ENCODE results near the gene MYL3. TPM values are rescaled to one million over a fixed set of nuclear protein-coding genes. Genes with fewer than 3 reads are reported as not detected.

MYL3 gene
- total RNA-seq, 4 donors from 2014 or later = 5.4 to 17.1 (median 8.6) TPM

DNA sequence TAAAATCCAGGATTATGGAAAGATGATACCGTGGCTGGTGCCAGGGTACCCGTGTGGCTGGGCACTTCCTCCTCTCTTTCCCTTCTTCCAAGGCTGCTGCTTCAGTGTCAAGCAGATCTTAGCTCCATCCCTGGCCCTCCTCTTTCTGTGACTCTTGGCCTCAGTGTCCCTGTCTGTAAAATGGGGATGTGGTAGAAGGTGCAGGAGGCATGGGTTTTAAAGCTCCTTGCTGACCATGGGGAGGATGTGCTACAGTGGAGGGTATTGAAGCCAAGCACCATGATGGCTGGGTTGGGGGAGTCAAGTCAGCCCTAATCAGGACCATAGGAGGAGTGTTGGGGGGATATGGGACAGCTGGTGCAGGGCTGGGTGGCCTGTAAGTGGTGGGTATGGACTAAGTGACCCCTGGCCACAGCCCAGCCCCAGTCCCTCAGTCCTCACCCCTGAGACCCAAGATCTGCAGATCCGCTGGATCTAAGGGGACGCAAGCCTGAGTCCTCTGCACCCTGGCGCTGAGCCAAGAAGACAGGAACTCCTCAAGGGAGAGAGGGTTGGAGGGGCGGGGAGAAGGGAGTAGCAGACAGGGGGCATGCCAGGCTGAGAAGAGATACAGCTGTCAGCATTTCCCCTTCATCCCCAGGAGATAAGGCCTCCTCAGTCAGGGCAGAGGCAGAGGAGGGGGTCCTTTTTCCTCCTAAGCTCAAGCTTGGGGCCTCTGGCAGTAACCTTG is 26.3 kb upstream of the MYL3 start:
- no peak for TF ChIP-seq EP300 (IDR thresholded peaks at IDR 0.05)
- no peak for TF ChIP-seq POLR2A (IDR thresholded peaks at IDR 0.05)
- TF ChIP-seq, protein P1, sequence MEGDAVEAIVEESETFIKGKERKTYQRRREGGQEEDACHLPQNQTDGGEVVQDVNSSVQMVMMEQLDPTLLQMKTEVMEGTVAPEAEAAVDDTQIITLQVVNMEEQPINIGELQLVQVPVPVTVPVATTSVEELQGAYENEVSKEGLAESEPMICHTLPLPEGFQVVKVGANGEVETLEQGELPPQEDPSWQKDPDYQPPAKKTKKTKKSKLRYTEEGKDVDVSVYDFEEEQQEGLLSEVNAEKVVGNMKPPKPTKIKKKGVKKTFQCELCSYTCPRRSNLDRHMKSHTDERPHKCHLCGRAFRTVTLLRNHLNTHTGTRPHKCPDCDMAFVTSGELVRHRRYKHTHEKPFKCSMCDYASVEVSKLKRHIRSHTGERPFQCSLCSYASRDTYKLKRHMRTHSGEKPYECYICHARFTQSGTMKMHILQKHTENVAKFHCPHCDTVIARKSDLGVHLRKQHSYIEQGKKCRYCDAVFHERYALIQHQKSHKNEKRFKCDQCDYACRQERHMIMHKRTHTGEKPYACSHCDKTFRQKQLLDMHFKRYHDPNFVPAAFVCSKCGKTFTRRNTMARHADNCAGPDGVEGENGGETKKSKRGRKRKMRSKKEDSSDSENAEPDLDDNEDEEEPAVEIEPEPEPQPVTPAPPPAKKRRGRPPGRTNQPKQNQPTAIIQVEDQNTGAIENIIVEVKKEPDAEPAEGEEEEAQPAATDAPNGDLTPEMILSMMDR (IDR thresholded peaks at IDR 0.05) = no peak
- H3K27me3 ChIP-seq = peaks cover 0 to under 1% of the 10 kb centered on the region in 2 donors
- H3K9me3 ChIP-seq = no peaks in the 10 kb centered on the region
- no peak for DNase-seq (ENCODE audit: low spot score in 2 of 2)
- H3K4me1 ChIP-seq = peaks cover 0 to 22% (median 20%) of the 10 kb centered on the region in 4 donors
- no peak overlapping the region for H3K27ac ChIP-seq
- no peak overlapping the region for H3K4me3 ChIP-seq
- no peaks in the 10 kb centered on the region for H3K36me3 ChIP-seq
- 61 to 67% methylated on average over 6 of the region's 6 CpGs for WGBS, 2 donors

DNA sequence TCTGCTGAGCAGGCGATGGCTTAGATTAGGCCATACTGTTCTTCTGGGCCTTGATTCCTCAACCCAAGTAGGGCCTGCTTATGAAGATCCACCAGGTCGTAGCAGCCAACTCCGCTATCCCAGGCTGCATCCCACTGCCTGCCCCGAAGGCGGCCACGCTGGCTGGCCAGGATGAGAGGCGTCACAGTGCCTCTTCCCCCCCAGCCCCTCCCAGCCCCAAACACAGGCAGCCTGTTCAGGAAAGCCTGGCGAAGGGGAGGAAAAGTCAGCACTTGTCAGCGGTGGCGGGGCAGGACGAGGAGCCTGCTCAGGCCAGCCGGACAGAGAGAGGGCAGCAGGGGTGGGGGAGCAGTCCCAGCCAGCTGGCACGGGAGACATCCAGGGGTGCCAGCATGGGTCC is 25.5 kb upstream of the MYL3 start:
- WGBS, 2 donors = 60 to 69% methylated on average over 11 to 13 of the region's 13 CpGs
- Histone ChIP-seq H3K4me1 (peaks cover 0 to 21% (median 18%) of the 10 kb centered on the region in 4 donors), H3K27me3 (peaks cover 0 to 9% of the 10 kb centered on the region in 2 donors), H3K4me3 (no peak overlapping the region), H3K9me3 (no peaks in the 10 kb centered on the region), H3K27ac (no peak overlapping the region), H3K36me3 (no peaks in the 10 kb centered on the region)
- DNase-seq (ENCODE audit: low spot score in 2 of 2) = no peak
- TF ChIP-seq, protein P1 (IDR thresholded peaks at IDR 0.05) = no peak
- TF ChIP-seq EP300 (IDR thresholded peaks at IDR 0.05) (no peak), POLR2A (IDR thresholded peaks at IDR 0.05) (no peak)

DNA sequence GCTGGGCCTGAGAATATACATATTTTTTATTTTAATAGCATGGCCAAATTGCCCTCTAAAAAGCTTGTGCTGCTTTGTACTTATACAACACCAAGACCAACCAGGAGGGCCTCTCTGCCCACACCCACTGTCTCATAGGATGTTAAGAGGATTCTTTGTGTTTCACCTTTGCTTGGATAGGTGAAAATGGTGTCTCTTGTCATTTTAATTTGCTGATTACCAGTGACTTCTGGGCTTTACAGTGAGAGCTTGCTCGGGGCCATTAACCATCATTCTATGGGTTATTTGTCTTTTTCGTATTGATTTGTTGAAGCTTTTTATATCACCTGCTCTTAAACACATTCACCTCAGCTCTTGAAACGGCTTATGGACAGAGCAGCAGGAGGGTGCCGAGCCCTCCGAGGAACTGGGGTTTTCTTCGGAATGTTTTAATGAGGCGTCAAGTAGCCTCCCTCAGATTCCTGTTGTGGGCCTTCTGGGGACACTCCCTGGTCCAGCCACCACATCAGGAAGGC is 24.8 kb upstream of the MYL3 start:
- H3K36me3 ChIP-seq = no peaks in the 10 kb centered on the region
- no peak overlapping the region for H3K27ac ChIP-seq
- no peak for TF ChIP-seq EP300 (IDR thresholded peaks at IDR 0.05)
- TF ChIP-seq POLR2A (IDR thresholded peaks at IDR 0.05) = no peak
- TF ChIP-seq, protein P1 (IDR thresholded peaks at IDR 0.05) = no peak
- H3K9me3 ChIP-seq = no peaks in the 10 kb centered on the region
- H3K4me1 ChIP-seq = peaks cover 0 to 21% (median 17%) of the 10 kb centered on the region in 4 donors
- DNase-seq (ENCODE audit: low spot score in 2 of 2) = no peak
- 78 to 82% methylated on average over 7 of the region's 7 CpGs for WGBS, 2 donors
- H3K4me3 ChIP-seq = no peak overlapping the region
- peaks cover 0 to 12% of the 10 kb centered on the region in 2 donors for H3K27me3 ChIP-seq

DNA sequence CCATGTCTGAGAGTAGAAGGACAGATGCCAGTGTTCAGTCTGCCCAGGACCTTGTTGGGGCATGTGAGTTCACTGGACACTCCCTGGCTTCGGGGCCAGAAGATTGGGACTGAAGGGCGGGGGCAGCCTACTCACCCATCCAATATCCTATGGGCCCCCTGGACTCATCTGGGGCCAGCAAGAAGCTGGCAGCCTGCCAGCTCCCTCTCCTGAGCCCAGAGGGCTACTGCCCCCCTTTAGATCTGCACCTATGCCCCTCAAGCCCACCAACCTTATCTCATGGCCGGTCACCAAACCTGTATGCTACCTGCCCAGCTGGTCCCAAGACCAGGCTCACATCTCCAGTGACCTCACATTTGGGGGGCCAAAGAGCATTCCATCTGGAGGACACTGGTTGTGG is 22.4 kb upstream of the MYL3 start:
- Histone ChIP-seq H3K4me3 (no peak overlapping the region), H3K9me3 (no peaks in the 10 kb centered on the region), H3K4me1 (peaks cover 0 to 30% (median 14%) of the 10 kb centered on the region in 4 donors), H3K36me3 (no peaks in the 10 kb centered on the region), H3K27ac (no peak overlapping the region), H3K27me3 (peaks cover 0 to 32% of the 10 kb centered on the region in 2 donors)
- WGBS, 2 donors = 91 to 92% methylated on average over 3 of the region's 3 CpGs
- DNase-seq (ENCODE audit: low spot score in 2 of 2) = no peak
- TF ChIP-seq EP300 (IDR thresholded peaks at IDR 0.05) (no peak), POLR2A (IDR thresholded peaks at IDR 0.05) (no peak)
- TF ChIP-seq, protein P1 (IDR thresholded peaks at IDR 0.05) = no peak

DNA sequence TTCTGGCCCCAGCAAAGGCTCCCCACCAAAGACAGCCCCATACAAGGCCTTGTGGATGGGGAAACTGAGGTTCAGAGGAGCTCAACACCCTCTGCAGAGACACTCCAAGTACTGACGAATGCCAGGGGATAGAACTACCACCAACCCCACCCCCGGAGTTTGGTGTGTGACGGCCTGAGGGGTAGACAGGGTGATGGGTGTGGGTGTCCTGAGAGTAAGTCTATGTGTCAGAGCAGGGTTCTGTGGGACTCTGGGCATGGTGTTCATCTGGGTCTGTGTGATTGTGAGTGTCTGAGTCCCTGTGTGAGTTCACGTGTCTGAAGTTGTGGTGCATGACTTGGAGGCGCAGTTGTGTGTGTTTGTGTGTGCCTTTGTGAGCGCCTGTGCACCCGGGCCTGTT is 21.7 kb upstream of the MYL3 start:
- TF ChIP-seq POLR2A (IDR thresholded peaks at IDR 0.05) (no peak), EP300 (IDR thresholded peaks at IDR 0.05) (no peak)
- TF ChIP-seq, protein P1 (IDR thresholded peaks at IDR 0.05) = no peak
- Histone ChIP-seq H3K4me1 (peaks cover 0 to 30% (median 14%) of the 10 kb centered on the region in 4 donors), H3K4me3 (no peak overlapping the region)

More for the DNA sequence above, 21.7 kb upstream of the MYL3 start:
- no peaks in the 10 kb centered on the region for H3K9me3 ChIP-seq
- no peaks in the 10 kb centered on the region for H3K36me3 ChIP-seq
- H3K27ac ChIP-seq = no peak overlapping the region
- DNase-seq (ENCODE audit: low spot score in 2 of 2) = no peak
- 87 to 88% methylated on average over 7 of the region's 7 CpGs for WGBS, 2 donors
- H3K27me3 ChIP-seq = peaks cover 0 to 33% of the 10 kb centered on the region in 2 donors
